Thyroid gland (tissue), 4 donors: ENCODE measurements around the gene GOLGA1.

ENCODE experiments used
- POLR2A ChIP-seq, 2 donors: fragments of 450-650 bp; IDR thresholded peaks; one replicate each; pipeline ENCODE4 v1.6.1; 2017; ENCODE audit warnings: antibody characterized with exemption in 2 of 2, mild to moderate bottlenecking in 2 of 2, moderate library complexity in 1 of 2
- TF ChIP-seq, protein P1 (sequence below), 6 experiments: fragments of 200-600 bp in 3 of 6; fragments of 450-650 bp in 3 of 6; sonication (generic) in 3 of 6; IDR thresholded peaks; one replicate each; pipeline ENCODE4 v1.5.1; 2016 to 2019; ENCODE audit warnings: antibody characterized with exemption in 6 of 6, mild to moderate bottlenecking in 2 of 6, inconsistent platforms in 1 of 6, moderate library complexity in 1 of 6

GRCh38 chr9:124913378-124913777 lies 27.5 kb downstream of the GOLGA1 start:
- TF ChIP-seq, protein P1, sequence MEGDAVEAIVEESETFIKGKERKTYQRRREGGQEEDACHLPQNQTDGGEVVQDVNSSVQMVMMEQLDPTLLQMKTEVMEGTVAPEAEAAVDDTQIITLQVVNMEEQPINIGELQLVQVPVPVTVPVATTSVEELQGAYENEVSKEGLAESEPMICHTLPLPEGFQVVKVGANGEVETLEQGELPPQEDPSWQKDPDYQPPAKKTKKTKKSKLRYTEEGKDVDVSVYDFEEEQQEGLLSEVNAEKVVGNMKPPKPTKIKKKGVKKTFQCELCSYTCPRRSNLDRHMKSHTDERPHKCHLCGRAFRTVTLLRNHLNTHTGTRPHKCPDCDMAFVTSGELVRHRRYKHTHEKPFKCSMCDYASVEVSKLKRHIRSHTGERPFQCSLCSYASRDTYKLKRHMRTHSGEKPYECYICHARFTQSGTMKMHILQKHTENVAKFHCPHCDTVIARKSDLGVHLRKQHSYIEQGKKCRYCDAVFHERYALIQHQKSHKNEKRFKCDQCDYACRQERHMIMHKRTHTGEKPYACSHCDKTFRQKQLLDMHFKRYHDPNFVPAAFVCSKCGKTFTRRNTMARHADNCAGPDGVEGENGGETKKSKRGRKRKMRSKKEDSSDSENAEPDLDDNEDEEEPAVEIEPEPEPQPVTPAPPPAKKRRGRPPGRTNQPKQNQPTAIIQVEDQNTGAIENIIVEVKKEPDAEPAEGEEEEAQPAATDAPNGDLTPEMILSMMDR (IDR thresholded peaks at IDR 0.05), result no peak
- no peak for TF ChIP-seq POLR2A (IDR thresholded peaks at IDR 0.05)
